ENCODE data around the gene RPS6KA5. TPM values are rescaled to one million over a fixed set of nuclear protein-coding genes. Genes with fewer than 3 reads are reported as not detected.

The RPS6KA5 gene
- total RNA-seq, 2 experiments from 2014 or later = 10.1 to 13.1 TPM

- H3K4me1 Mint-ChIP-seq = peaks cover 23% of the 10 kb centered on the region
- H3K9me3 Mint-ChIP-seq = no peaks in the 10 kb centered on the region
- DNase-seq = no peak
- peaks cover 7% of the 10 kb centered on the region for H3K36me3 Mint-ChIP-seq
- H3K27ac Mint-ChIP-seq = no peak overlapping the region
- no peaks in the 10 kb centered on the region for H3K27me3 Mint-ChIP-seq
- no peak overlapping the region for H3K4me3 Mint-ChIP-seq
These were observed 21.8 kb upstream of the RPS6KA5 start for GRCh38 chr14:91082282-91082681.

DNA sequence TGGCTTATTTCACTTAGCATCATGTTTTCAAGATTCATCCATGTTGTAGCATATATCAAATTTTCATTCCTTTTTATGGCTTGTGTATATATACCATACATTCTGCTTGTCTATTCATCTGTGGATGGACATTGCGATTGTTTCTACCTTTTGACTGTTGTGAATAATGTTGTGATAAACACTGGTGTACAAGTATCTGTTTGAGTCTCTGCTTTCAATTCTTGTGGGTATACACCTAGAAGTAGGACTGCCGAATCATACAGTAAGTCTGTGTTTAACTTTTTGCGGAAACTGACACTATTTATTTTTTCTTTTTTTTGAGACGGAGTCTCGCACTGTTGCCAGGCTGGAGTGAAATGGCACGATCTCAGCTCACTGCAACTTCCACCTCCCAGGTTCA is 19.6 kb upstream of the RPS6KA5 start:
- Mint-ChIP-seq H3K4me1 (peaks cover 28% of the 10 kb centered on the region), H3K4me3 (no peak overlapping the region), H3K36me3 (peaks cover 8% of the 10 kb centered on the region), H3K27ac (no peak overlapping the region), H3K27me3 (no peaks in the 10 kb centered on the region), H3K9me3 (peaks cover 3% of the 10 kb centered on the region)
- DNase-seq = no peak

DNA sequence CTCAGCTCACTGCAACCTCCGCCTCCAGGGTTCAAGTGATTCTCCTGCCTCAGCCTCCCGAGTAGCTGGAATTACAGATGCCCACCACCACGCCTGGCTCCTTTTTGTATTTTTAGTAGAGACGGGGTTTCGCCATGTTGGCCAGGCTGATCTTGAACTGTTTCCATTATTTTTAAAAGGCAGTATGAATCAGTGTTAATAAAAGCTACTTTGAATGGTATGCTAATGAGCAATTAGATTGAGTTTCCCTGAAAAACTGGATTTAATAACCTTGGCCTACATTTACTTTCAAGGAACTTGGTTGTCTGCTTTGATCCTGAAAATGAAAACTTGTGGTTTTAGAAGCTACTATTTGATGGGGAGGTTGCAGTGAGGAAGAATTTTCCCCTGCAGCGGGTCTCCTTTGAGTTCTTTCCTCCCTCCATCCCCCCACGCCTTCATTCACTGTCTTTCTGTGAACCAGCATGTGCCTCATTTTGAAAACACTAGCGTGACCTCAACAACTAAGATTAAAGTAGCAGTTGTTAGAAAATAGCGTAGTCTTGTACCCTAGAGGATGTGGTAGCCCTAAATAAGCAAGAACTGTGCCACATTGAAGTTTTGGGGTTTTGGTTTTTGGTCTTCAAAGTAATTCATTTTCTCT is 17.8 kb upstream of the RPS6KA5 start:
- peak overlapping the region; percentile 85 for H3K27ac Mint-ChIP-seq
- H3K4me1 Mint-ChIP-seq = peaks cover 28% of the 10 kb centered on the region
- peaks cover 8% of the 10 kb centered on the region for H3K36me3 Mint-ChIP-seq
- H3K4me3 Mint-ChIP-seq = peak overlapping the region; percentile 29
- H3K27me3 Mint-ChIP-seq = no peaks in the 10 kb centered on the region
- DNase-seq = peak; percentile 66
- peaks cover 3% of the 10 kb centered on the region for H3K9me3 Mint-ChIP-seq

DNA sequence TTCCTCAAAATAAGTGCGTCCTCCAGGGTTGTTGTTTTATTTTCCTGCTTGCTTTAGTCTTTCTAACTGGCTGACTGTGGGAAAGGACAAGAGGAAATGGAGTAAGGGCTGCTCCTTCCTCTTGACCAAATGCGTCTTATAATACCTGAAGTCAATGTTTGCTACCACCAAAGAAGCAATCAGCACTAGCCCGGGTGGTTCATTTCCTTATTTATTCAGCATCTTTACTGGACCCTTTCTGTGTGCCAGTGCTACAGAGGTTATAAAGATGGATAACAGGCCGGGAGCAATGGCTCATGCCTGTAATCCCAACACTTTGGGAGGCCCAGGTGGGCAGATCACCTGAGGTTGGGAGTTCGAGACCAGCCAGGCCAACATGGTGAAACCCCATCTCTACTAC is 15.1 kb upstream of the RPS6KA5 start:
- no peak for DNase-seq
- Mint-ChIP-seq H3K4me1 (peaks cover 31% of the 10 kb centered on the region), H3K4me3 (no peak overlapping the region), H3K27me3 (no peaks in the 10 kb centered on the region), H3K27ac (no peak overlapping the region), H3K36me3 (peaks cover 1% of the 10 kb centered on the region), H3K9me3 (peaks cover 4% of the 10 kb centered on the region)

- no peak for DNase-seq
- H3K36me3 Mint-ChIP-seq = peaks cover 12% of the 10 kb centered on the region
- no peak overlapping the region for H3K4me3 Mint-ChIP-seq
- peaks cover 6% of the 10 kb centered on the region for H3K9me3 Mint-ChIP-seq
- H3K27ac Mint-ChIP-seq = no peak overlapping the region
- H3K4me1 Mint-ChIP-seq = peaks cover 38% of the 10 kb centered on the region
- H3K27me3 Mint-ChIP-seq = no peaks in the 10 kb centered on the region
These were observed 10.1 kb upstream of the RPS6KA5 start for GRCh38 chr14:91070572-91070971.

DNA sequence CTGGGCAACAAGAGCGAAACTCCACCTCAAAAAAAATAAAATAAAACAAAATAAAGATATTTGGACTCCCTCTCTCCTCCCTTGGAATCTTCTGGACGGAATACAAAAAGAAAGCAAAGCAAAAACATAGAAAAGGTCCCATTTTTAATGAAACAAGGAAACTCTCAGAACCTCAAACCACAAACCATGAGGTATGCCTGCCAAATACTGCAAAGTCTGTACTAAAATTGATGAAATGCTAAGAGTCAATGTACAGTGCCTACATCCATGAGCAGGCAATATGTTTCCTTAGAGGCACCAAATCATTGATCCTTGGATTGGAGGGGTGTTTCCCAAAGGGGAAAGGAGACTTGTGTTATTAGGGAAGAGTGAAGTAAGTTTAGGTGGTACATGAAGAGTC is 8.2 kb upstream of the RPS6KA5 start:
- no peak for DNase-seq
- Mint-ChIP-seq H3K4me3 (peak overlapping the region; percentile 12), H3K36me3 (peaks cover 16% of the 10 kb centered on the region), H3K4me1 (peaks cover 52% of the 10 kb centered on the region), H3K9me3 (peaks cover 13% of the 10 kb centered on the region), H3K27ac (peak overlapping the region; percentile 95), H3K27me3 (no peaks in the 10 kb centered on the region)

GRCh38 chr14:91067186-91067585 is 6.7 kb upstream of the RPS6KA5 start:
- H3K9me3 Mint-ChIP-seq = peaks cover 16% of the 10 kb centered on the region
- peaks cover 61% of the 10 kb centered on the region for H3K4me1 Mint-ChIP-seq
- peak overlapping the region; percentile 95 for H3K27ac Mint-ChIP-seq
- no peaks in the 10 kb centered on the region for H3K27me3 Mint-ChIP-seq
- H3K36me3 Mint-ChIP-seq = peaks cover 20% of the 10 kb centered on the region
- H3K4me3 Mint-ChIP-seq = peak overlapping the region; percentile 41
- DNase-seq = peak; percentile 39

DNA sequence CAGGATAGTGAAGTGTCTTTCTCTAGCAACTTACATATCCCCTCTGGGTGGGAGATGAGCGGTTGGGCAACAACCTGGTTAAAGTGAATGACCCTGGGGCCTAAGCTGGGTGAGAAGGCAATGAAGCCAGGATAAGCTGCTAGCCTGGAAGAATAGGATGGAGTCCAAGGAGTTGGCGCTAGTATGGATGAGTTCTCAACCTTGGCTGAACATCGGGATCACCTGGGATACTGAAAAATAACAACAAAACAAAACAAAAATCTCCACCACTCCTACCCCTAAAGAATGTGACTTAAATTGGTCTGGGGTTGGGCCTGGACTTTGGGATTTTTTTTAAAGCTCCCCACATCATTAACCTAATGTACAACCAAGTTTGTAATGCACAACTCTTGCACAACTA is 4.8 kb upstream of the RPS6KA5 start:
- no peaks in the 10 kb centered on the region for H3K27me3 Mint-ChIP-seq
- no peak for DNase-seq
- H3K36me3 Mint-ChIP-seq = peaks cover 20% of the 10 kb centered on the region
- H3K9me3 Mint-ChIP-seq = peaks cover 13% of the 10 kb centered on the region
- peaks cover 58% of the 10 kb centered on the region for H3K4me1 Mint-ChIP-seq
- H3K27ac Mint-ChIP-seq = peak overlapping the region; percentile 66
- H3K4me3 Mint-ChIP-seq = no peak overlapping the region

DNA sequence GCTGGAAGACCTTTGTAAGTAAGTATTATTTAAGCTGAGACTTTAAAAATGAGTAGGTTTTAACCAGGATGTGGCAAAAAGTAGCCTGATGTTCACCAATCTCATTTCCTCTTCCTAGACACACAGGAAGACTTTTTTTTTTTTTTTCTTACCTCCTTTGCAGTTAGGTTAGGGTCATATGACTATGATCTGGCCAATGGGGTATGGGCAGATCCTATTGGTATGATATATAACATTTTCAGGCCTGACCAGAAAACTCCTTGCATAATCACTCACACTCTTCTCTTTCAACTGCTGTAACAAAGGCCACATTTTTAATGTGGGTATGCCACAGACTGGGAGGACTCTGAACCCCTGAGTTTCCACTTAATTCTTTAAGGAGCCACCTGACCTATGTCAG is 2.7 kb upstream of the RPS6KA5 start:
- no peak for DNase-seq
- H3K9me3 Mint-ChIP-seq = peaks cover 13% of the 10 kb centered on the region
- H3K27ac Mint-ChIP-seq = peak overlapping the region; percentile 84
- peaks cover 55% of the 10 kb centered on the region for H3K4me1 Mint-ChIP-seq
- H3K36me3 Mint-ChIP-seq = peaks cover 22% of the 10 kb centered on the region
- H3K4me3 Mint-ChIP-seq = peak overlapping the region; percentile 12
- no peaks in the 10 kb centered on the region for H3K27me3 Mint-ChIP-seq

- Mint-ChIP-seq H3K4me3 (no peak overlapping the region), H3K27ac (peak overlapping the region; percentile 84), H3K9me3 (peaks cover 13% of the 10 kb centered on the region), H3K36me3 (peaks cover 24% of the 10 kb centered on the region), H3K27me3 (no peaks in the 10 kb centered on the region), H3K4me1 (peaks cover 55% of the 10 kb centered on the region)
- no peak for DNase-seq
These were observed 2.2 kb upstream of the RPS6KA5 start for GRCh38 chr14:91062600-91062999.

DNA sequence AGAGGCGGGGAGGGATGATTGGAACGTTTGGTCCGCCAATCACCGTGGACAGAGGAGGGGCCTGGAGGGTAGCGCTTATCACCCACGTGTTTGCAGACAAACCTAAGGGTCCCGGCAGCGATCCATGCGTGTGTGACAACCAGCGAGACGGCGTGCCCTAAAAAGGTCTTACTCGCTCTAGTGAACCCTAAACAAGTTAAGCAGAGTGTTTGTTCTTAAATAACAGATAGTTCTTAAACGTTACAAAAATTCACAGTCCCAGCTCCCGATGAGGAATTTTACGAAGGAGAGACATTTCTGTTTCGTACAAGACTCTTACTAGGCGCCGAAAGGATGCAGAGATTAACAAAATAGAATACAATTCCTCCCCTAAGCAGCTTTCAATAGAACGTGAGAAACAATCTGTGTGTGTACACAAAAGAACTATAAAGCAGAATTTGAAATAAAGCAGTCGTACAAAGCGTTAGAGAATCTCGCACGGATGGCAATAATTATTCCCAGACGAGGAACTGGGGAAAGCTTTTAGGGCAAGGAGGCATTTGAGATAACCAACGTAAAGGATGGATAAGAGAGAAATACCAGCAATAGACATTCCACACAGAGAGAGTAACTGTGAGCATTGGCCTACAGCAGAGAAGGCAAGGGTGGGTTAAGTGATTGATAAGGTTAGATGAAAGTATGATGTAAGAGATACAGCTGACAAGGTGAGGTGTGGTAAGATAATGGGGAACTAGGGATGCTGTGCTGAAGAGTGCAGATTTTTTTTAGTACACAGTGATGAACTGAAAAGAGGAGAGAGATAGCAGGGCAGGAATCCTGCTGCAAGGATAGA is 831 bp upstream of the RPS6KA5 start:
- Mint-ChIP-seq H3K9me3 (peaks cover 12% of the 10 kb centered on the region), H3K27me3 (no peaks in the 10 kb centered on the region), H3K27ac (no peak overlapping the region), H3K4me3 (no peak overlapping the region), H3K36me3 (peaks cover 27% of the 10 kb centered on the region), H3K4me1 (peaks cover 50% of the 10 kb centered on the region)
- DNase-seq = no peak

GRCh38 chr14:91059576-91060350 is 678 bp downstream of the RPS6KA5 start:
- peaks cover 52% of the 10 kb centered on the region for H3K4me1 Mint-ChIP-seq
- H3K27ac Mint-ChIP-seq = peak overlapping the region; percentile 81
- peak; percentile 59 for DNase-seq
- H3K27me3 Mint-ChIP-seq = no peaks in the 10 kb centered on the region
- peaks cover 7% of the 10 kb centered on the region for H3K9me3 Mint-ChIP-seq
- peak overlapping the region; percentile 87 for H3K4me3 Mint-ChIP-seq
- peaks cover 29% of the 10 kb centered on the region for H3K36me3 Mint-ChIP-seq

GRCh38 chr14:91058042-91058581 is 2.3 kb downstream of the RPS6KA5 start:
- no peak overlapping the region for H3K27ac Mint-ChIP-seq
- peak overlapping the region; percentile 46 for H3K4me3 Mint-ChIP-seq
- H3K27me3 Mint-ChIP-seq = no peaks in the 10 kb centered on the region
- H3K36me3 Mint-ChIP-seq = peaks cover 25% of the 10 kb centered on the region
- peaks cover 2% of the 10 kb centered on the region for H3K9me3 Mint-ChIP-seq
- H3K4me1 Mint-ChIP-seq = peaks cover 48% of the 10 kb centered on the region
- DNase-seq = no peak

- Mint-ChIP-seq H3K4me3 (no peak overlapping the region), H3K4me1 (peaks cover 49% of the 10 kb centered on the region), H3K27me3 (no peaks in the 10 kb centered on the region), H3K27ac (no peak overlapping the region), H3K36me3 (peaks cover 25% of the 10 kb centered on the region), H3K9me3 (peaks cover 2% of the 10 kb centered on the region)
- DNase-seq = no peak
These were observed 4.1 kb downstream of the RPS6KA5 start for GRCh38 chr14:91056361-91056760.

DNA sequence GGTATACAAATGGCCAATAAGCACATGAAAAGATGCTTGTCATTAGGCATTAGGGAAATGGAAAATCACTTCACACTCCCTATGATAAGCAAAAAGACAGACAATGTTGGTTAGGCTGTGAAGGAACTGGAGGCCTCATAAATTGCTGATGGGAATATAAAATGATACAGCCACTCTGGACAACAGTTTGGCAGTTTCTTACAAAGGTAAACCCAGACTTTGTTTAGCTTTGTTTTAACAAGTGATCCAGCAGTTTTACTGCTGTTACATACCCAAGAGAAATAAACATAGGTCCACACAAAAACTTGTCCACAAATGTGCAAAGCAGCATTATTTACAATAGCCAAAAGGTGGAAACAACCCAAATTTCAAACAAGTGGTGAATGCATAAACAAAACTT is 5.4 kb downstream of the RPS6KA5 start:
- Mint-ChIP-seq H3K27ac (no peak overlapping the region), H3K4me3 (no peak overlapping the region), H3K36me3 (peaks cover 27% of the 10 kb centered on the region), H3K4me1 (peaks cover 49% of the 10 kb centered on the region), H3K27me3 (no peaks in the 10 kb centered on the region), H3K9me3 (peaks cover 2% of the 10 kb centered on the region)
- no peak for DNase-seq
